HepG2 (cell line): ENCODE measurements around the gene TRPM5. TPM values are rescaled to one million over a fixed set of nuclear protein-coding genes. Genes with fewer than 3 reads are reported as not detected.

ENCODE experiments used
- ATF7 ChIP-seq, 2 experiments: fragments of 450-650 bp in 1 of 2; sonication (generic) in 1 of 2; formaldehyde crosslinking in 1 of 2; IDR thresholded peaks; 2 replicates each; pipeline versions ENCODE4 v1.4.0 to v1.6.1; 2016 to 2020; ENCODE audit warnings: antibody characterized with exemption in 1 of 2, mild to moderate bottlenecking in 1 of 2, missing genetic modification reagents in 1 of 2
- ATF7-NPFF ChIP-seq: sonication (generic); formaldehyde crosslinking; IDR thresholded peaks from 2 replicates; pipeline ENCODE4 v1.8.1; 2023; ENCODE audit warnings: mild to moderate bottlenecking, low read depth, missing genetic modification reagents, moderate library complexity
- CBX2 ChIP-seq, 2 experiments: fragments of 200-600 bp in 1 of 2; sonication (generic); formaldehyde crosslinking in 1 of 2; IDR thresholded peaks; 2 replicates each; pipeline versions ENCODE4 v1.7.0 to v1.8.1; 2018 to 2022; ENCODE audit warnings: low read depth in 2 of 2, low read length in 1 of 2, mild to moderate bottlenecking in 1 of 2, missing genetic modification reagents in 1 of 2
- CENPBD1 ChIP-seq: sonication (generic); formaldehyde crosslinking; IDR thresholded peaks from 2 replicates; pipeline ENCODE4 v1.8.0; 2022; ENCODE audit warnings: missing genetic modification reagents, low read depth, mild to moderate bottlenecking, borderline replicate concordance
- DDIT3 ChIP-seq: sonication (generic); formaldehyde crosslinking; IDR thresholded peaks from 2 replicates; pipeline ENCODE4 v1.4.0; 2020; ENCODE audit warnings: mild to moderate bottlenecking, missing genetic modification reagents
- NAIF1 ChIP-seq: sonication (generic); formaldehyde crosslinking; IDR thresholded peaks from 2 replicates; pipeline ENCODE4 v1.5.0; 2020; ENCODE audit warnings: mild to moderate bottlenecking, missing genetic modification reagents, borderline replicate concordance
- SMC3 ChIP-seq: IDR thresholded peaks from 2 replicates; pipeline ENCODE4 v1.6.1; 2011; ENCODE audit warnings: low read length, improper control_type of control experiment
- ZNF609 ChIP-seq: sonication (generic); formaldehyde crosslinking; IDR thresholded peaks from 2 replicates; pipeline ENCODE4 v1.4.0; 2020; ENCODE audit warnings: mild to moderate bottlenecking, missing genetic modification reagents, borderline replicate concordance
- polyA plus RNA-seq, 8 experiments: library from polyadenylated mRNA; depleted of rRNA in 3 of 8; stranded (reverse) in 7 of 8; unstranded in 1 of 8; fragments of >200 nt; fragmentation: Illumina TruSeq in 4 of 8; extraction: Trizol in 4 of 8; gene quantifications; 2 replicates each; pipeline versions ENCODE4 v1.2.1 to v1.2.3, GENCODE V29; 2011 to 2016; ENCODE audit warnings: low read depth in 4 of 8, missing spikeins in 1 of 8, mixed read lengths in 1 of 8; ENCODE audit not compliant: insufficient read depth in 1 of 8
- total RNA-seq, 5 experiments: library from RNA; depleted of rRNA; stranded (reverse); fragments of >200 nt; fragmentation: Illumina TruSeq; extraction: Trizol; gene quantifications; 2 replicates each; pipeline ENCODE4 v1.2.3, GENCODE V29; 2016; ENCODE audit warnings: low read depth in 1 of 5
- TF ChIP-seq, protein P1 (sequence below): sonication (generic); formaldehyde crosslinking; IDR thresholded peaks from 2 replicates; pipeline ENCODE4 v1.4.0; 2020; ENCODE audit warnings: missing genetic modification reagents; ENCODE audit errors: not compliant biosample characterization
- TF ChIP-seq, protein P2 (sequence below): sonication (generic); formaldehyde crosslinking; IDR thresholded peaks from 2 replicates; pipeline ENCODE4 v1.4.0; 2020; ENCODE audit warnings: missing genetic modification reagents

The TRPM5 gene
- total and polyA plus RNA-seq, 2 of the 13 experiments (the other 11 are each of a cell fraction or from before 2014, with no cell fraction given) = 0.12 TPM; not detected in 1

DNA sequence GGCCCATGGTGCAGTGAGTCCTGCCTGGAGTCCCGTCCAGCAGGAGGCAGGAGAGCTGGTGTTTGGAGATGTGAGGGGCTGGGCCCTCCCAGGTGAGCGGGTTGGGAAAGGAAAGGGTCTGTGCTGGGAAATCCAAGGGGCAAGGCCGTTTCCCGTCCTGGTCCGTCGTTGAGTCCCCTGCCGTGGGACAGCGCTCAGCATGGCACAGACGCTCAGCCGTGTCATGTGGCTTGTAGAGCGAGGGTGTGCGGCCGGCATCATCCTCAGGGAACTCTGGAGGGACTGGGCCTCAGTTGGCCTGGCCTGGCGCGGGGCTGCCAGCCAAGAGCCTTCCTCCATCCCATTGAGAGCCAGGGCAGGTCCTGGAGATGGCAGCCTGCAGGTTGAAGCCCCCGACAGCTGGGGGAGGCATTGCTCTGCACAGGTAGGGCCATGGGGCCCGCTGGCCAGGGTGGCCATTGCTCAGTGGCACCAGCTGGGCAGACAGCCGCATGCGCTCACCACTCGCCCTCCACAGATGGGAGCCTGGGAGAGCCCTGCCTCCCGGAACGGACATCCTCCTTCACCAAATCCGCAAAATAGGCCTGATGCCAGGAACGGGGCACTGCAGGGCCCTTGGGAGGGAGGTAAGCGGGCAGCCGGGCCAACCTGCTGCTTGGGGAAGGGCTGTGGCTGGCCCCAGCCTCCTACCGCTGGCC is 29.2 kb upstream of the TRPM5 start (continued):
- no peak for TF ChIP-seq ATF7 (IDR thresholded peaks at IDR 0.05)
- no peak for TF ChIP-seq ATF7 (CRISPR knock-in tag; IDR thresholded peaks at IDR 0.05)
- TF ChIP-seq, protein P1, sequence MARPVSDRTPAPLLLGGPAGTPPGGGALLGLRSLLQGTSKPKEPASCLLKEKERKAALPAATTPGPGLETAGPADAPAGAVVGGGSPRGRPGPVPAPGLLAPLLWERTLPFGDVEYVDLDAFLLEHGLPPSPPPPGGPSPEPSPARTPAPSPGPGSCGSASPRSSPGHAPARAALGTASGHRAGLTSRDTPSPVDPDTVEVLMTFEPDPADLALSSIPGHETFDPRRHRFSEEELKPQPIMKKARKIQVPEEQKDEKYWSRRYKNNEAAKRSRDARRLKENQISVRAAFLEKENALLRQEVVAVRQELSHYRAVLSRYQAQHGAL = no peak
- TF ChIP-seq SMC3 = no peak
- no peak for TF ChIP-seq DDIT3 (CRISPR knock-in tag)
- TF ChIP-seq, protein P2, sequence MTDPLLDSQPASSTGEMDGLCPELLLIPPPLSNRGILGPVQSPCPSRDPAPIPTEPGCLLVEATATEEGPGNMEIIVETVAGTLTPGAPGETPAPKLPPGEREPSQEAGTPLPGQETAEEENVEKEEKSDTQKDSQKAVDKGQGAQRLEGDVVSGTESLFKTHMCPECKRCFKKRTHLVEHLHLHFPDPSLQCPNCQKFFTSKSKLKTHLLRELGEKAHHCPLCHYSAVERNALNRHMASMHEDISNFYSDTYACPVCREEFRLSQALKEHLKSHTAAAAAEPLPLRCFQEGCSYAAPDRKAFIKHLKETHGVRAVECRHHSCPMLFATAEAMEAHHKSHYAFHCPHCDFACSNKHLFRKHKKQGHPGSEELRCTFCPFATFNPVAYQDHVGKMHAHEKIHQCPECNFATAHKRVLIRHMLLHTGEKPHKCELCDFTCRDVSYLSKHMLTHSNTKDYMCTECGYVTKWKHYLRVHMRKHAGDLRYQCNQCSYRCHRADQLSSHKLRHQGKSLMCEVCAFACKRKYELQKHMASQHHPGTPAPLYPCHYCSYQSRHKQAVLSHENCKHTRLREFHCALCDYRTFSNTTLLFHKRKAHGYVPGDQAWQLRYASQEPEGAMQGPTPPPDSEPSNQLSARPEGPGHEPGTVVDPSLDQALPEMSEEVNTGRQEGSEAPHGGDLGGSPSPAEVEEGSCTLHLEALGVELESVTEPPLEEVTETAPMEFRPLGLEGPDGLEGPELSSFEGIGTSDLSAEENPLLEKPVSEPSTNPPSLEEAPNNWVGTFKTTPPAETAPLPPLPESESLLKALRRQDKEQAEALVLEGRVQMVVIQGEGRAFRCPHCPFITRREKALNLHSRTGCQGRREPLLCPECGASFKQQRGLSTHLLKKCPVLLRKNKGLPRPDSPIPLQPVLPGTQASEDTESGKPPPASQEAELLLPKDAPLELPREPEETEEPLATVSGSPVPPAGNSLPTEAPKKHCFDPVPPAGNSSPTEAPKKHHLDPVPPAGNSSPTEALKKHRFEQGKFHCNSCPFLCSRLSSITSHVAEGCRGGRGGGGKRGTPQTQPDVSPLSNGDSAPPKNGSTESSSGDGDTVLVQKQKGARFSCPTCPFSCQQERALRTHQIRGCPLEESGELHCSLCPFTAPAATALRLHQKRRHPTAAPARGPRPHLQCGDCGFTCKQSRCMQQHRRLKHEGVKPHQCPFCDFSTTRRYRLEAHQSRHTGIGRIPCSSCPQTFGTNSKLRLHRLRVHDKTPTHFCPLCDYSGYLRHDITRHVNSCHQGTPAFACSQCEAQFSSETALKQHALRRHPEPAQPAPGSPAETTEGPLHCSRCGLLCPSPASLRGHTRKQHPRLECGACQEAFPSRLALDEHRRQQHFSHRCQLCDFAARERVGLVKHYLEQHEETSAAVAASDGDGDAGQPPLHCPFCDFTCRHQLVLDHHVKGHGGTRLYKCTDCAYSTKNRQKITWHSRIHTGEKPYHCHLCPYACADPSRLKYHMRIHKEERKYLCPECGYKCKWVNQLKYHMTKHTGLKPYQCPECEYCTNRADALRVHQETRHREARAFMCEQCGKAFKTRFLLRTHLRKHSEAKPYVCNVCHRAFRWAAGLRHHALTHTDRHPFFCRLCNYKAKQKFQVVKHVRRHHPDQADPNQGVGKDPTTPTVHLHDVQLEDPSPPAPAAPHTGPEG = no peak
- no peak for TF ChIP-seq CENPBD1
- no peak for TF ChIP-seq NAIF1 (CRISPR knock-in tag)
- TF ChIP-seq ATF7-NPFF (CRISPR knock-in tag) = no peak
- no peak for TF ChIP-seq ZNF609 (CRISPR knock-in tag)
- TF ChIP-seq CBX2 (IDR thresholded peaks at IDR 0.05; ENCODE audit: low read depth, low read length) = no peak
- TF ChIP-seq CBX2 (CRISPR knock-in tag; IDR thresholded peaks at IDR 0.05; ENCODE audit: low read depth) = no peak
